ENCODE measurements around the gene NRG2.

The NRG2 gene

GRCh38 chr5:139885172-139885856 lies 157.8 kb downstream of the NRG2 start:
- in situ Hi-C loops (cut with MboI; ENCODE audit: low pct_unique_long_range_greater_than_20kb, low sequenced_read_pairs, unreplicated experiment): no loop called here
- DNase-seq (ENCODE audit: low spot score): no peak
- TF ChIP-seq CTCF (IDR thresholded peaks at IDR 0.05; ENCODE audit: extremely low read depth, insufficient read depth, missing control alignments): no peak

- in situ Hi-C loops (cut with MboI; ENCODE audit: low pct_unique_long_range_greater_than_20kb, low sequenced_read_pairs, unreplicated experiment): no loop called here
- DNase-seq (ENCODE audit: low spot score): no peak
- TF ChIP-seq CTCF (IDR thresholded peaks at IDR 0.05; ENCODE audit: extremely low read depth, insufficient read depth, missing control alignments): no peak
Measured at GRCh38 chr5:139884734-139885133, 158.4 kb downstream of the NRG2 start.

- in situ Hi-C loops (cut with MboI; ENCODE audit: low pct_unique_long_range_greater_than_20kb, low sequenced_read_pairs, unreplicated experiment): no loop called here
- DNase-seq (ENCODE audit: low spot score): no peak
- no peak for TF ChIP-seq CTCF (IDR thresholded peaks at IDR 0.05; ENCODE audit: extremely low read depth, insufficient read depth, missing control alignments)
Measured at GRCh38 chr5:139884144-139884543, 159.0 kb downstream of the NRG2 start.

GRCh38 chr5:139882961-139883539 lies 160.0 kb downstream of the NRG2 start:
- no peak for DNase-seq (ENCODE audit: low spot score)
- TF ChIP-seq CTCF (IDR thresholded peaks at IDR 0.05; ENCODE audit: extremely low read depth, insufficient read depth, missing control alignments): no peak
- in situ Hi-C loops (cut with MboI; ENCODE audit: low pct_unique_long_range_greater_than_20kb, low sequenced_read_pairs, unreplicated experiment): no loop called here

GRCh38 chr5:139882316-139882715 lies 160.8 kb downstream of the NRG2 start:
- no peak for DNase-seq (ENCODE audit: low spot score)
- in situ Hi-C loops (cut with MboI; ENCODE audit: low pct_unique_long_range_greater_than_20kb, low sequenced_read_pairs, unreplicated experiment): no loop called here
- no peak for TF ChIP-seq CTCF (IDR thresholded peaks at IDR 0.05; ENCODE audit: extremely low read depth, insufficient read depth, missing control alignments)

- no peak for DNase-seq (ENCODE audit: low spot score)
- TF ChIP-seq CTCF (IDR thresholded peaks at IDR 0.05; ENCODE audit: extremely low read depth, insufficient read depth, missing control alignments): no peak
- in situ Hi-C loops (cut with MboI; ENCODE audit: low pct_unique_long_range_greater_than_20kb, low sequenced_read_pairs, unreplicated experiment): no loop called here
Measured at GRCh38 chr5:139881143-139881733, 161.9 kb downstream of the NRG2 start.
